ENCODE results near the gene NCAPH2.

NCAPH2 gene

GRCh38 chr22:50572965-50573364, 64.9 kb downstream of the NCAPH2 start:
- Histone ChIP-seq H3F3A (ENCODE audit: control insufficient read depth, insufficient read depth) (no peaks in the 10 kb centered on the region), H3K9me2 (replicated peaks; ENCODE audit: control insufficient read depth, low read length) (no peaks in the 10 kb centered on the region), H3K79me2 (ENCODE audit: control insufficient read depth, low read length) (no peaks in the 10 kb centered on the region), H4K20me1 (ENCODE audit: control insufficient read depth, insufficient read depth, low read depth, low read length) (no peaks in the 10 kb centered on the region), H3K9me3 (ENCODE audit: control insufficient read depth, insufficient read depth, low read length) (no peaks in the 10 kb centered on the region), H3K27ac (ENCODE audit: low read depth, low read length) (no peak overlapping the region), H3K27me3 (ENCODE audit: control insufficient read depth, low read length) (no peaks in the 10 kb centered on the region), H3K4me1 (ENCODE audit: control insufficient read depth, low read length) (no peaks in the 10 kb centered on the region; the same call in 1 of the 2 replicates), H3K4me2 (ENCODE audit: low read length) (no peak overlapping the region), H3K4me3 (ENCODE audit: low read length) (no peak overlapping the region), H3K36me3 (ENCODE audit: control insufficient read depth, low read length) (peaks cover 87% of the 10 kb centered on the region)
- TF ChIP-seq CTCF (IDR thresholded peaks at IDR 0.05; ENCODE audit: low read depth, low read length, poor library complexity, severe bottlenecking) (no peak), EZH2phosphoT487 (IDR thresholded peaks at IDR 0.05; ENCODE audit: borderline replicate concordance, low read length) (no peak)

- Histone ChIP-seq H4K20me1 (ENCODE audit: control insufficient read depth, insufficient read depth, low read depth, low read length) (no peaks in the 10 kb centered on the region), H3K9me3 (ENCODE audit: control insufficient read depth, insufficient read depth, low read length) (no peaks in the 10 kb centered on the region), H3K36me3 (ENCODE audit: control insufficient read depth, low read length) (peaks cover 89% of the 10 kb centered on the region), H3K9me2 (replicated peaks; ENCODE audit: control insufficient read depth, low read length) (no peaks in the 10 kb centered on the region), H3F3A (ENCODE audit: control insufficient read depth, insufficient read depth) (no peaks in the 10 kb centered on the region), H3K4me2 (ENCODE audit: low read length) (no peak overlapping the region), H3K79me2 (ENCODE audit: control insufficient read depth, low read length) (no peaks in the 10 kb centered on the region), H3K27ac (ENCODE audit: low read depth, low read length) (no peak overlapping the region), H3K4me1 (ENCODE audit: control insufficient read depth, low read length) (no peaks in the 10 kb centered on the region; the same call in 1 of the 2 replicates), H3K4me3 (ENCODE audit: low read length) (no peak overlapping the region), H3K27me3 (ENCODE audit: control insufficient read depth, low read length) (no peaks in the 10 kb centered on the region)
- no peak for TF ChIP-seq CTCF (IDR thresholded peaks at IDR 0.05; ENCODE audit: low read depth, low read length, poor library complexity, severe bottlenecking)
- TF ChIP-seq EZH2phosphoT487 (IDR thresholded peaks at IDR 0.05; ENCODE audit: borderline replicate concordance, low read length) = no peak
Measured at GRCh38 chr22:50573491-50574382, 65.7 kb downstream of the NCAPH2 start.

GRCh38 chr22:50574383-50574755, 66.3 kb downstream of the NCAPH2 start:
- Histone ChIP-seq H3F3A (ENCODE audit: control insufficient read depth, insufficient read depth) (no peaks in the 10 kb centered on the region), H3K4me3 (ENCODE audit: low read length) (no peak overlapping the region), H3K27me3 (ENCODE audit: control insufficient read depth, low read length) (no peaks in the 10 kb centered on the region), H3K9me2 (replicated peaks; ENCODE audit: control insufficient read depth, low read length) (no peaks in the 10 kb centered on the region), H3K27ac (ENCODE audit: low read depth, low read length) (no peak overlapping the region), H3K4me2 (ENCODE audit: low read length) (no peak overlapping the region), H4K20me1 (ENCODE audit: control insufficient read depth, insufficient read depth, low read depth, low read length) (no peaks in the 10 kb centered on the region), H3K36me3 (ENCODE audit: control insufficient read depth, low read length) (peaks cover 90% of the 10 kb centered on the region), H3K9me3 (ENCODE audit: control insufficient read depth, insufficient read depth, low read length) (no peaks in the 10 kb centered on the region), H3K4me1 (ENCODE audit: control insufficient read depth, low read length) (no peaks in the 10 kb centered on the region; the same call in 1 of the 2 replicates), H3K79me2 (ENCODE audit: control insufficient read depth, low read length) (no peaks in the 10 kb centered on the region)
- TF ChIP-seq CTCF (IDR thresholded peaks at IDR 0.05; ENCODE audit: low read depth, low read length, poor library complexity, severe bottlenecking) = no peak
- TF ChIP-seq EZH2phosphoT487 (IDR thresholded peaks at IDR 0.05; ENCODE audit: borderline replicate concordance, low read length) = no peak
